H1 (cell line): Measurements from ENCODE around the gene FLT1. TPM values are rescaled to one million over a fixed set of nuclear protein-coding genes. Genes with fewer than 3 reads are reported as not detected.

Experiments used
- CTCF ChIA-PET: fragments of 300-600 bp; sonication (Branson Sonifier 250); formaldehyde crosslinking; loops from one replicate; lab custom pipeline; 2021; ENCODE audit not compliant: partially characterized antibody; lab: Charles Lee
- POLR2A ChIA-PET: fragments of 300-600 bp; sonication (Branson Sonifier 250); formaldehyde crosslinking; loops from one replicate; lab custom pipeline; 2021; ENCODE audit warnings: inconsistent platforms; ENCODE audit not compliant: partially characterized antibody; lab: Charles Lee
- DNase-seq, 2 experiments: peaks; one replicate each; pipeline versions ENCODE4 v3.0.0 to v3.0.0-alpha.2; 2010 to 2022; ENCODE audit warnings: low spot score in 2 of 2, low read depth in 1 of 2, mixed read lengths in 1 of 2
- FAIRE-seq: peaks from 2 replicates; lab custom pipeline; 2011; peaks lifted over from hg19 to GRCh38; lab: Jason Lieb, UNC
- H2AFZ ChIP-seq: 2 replicates; pipeline ENCODE4 v1.8.1; 2012; ENCODE audit warnings: low read length, inconsistent platforms
- H2AK5ac ChIP-seq: 2 replicates; pipeline ENCODE4 v1.6.1; 2013; ENCODE audit warnings: low read depth, low read length
- H2BK120ac ChIP-seq: replicated peaks from 2 replicates; pipeline ENCODE3; 2013; ENCODE audit warnings: low read depth, low read length, inconsistent platforms
- H2BK12ac ChIP-seq: 2 replicates; pipeline ENCODE4 v1.6.1; 2013; ENCODE audit warnings: low read depth, low read length
- H2BK15ac ChIP-seq: 2 replicates; pipeline ENCODE4 v1.6.1; 2013; ENCODE audit warnings: low read length
- H2BK20ac ChIP-seq: 2 replicates; pipeline ENCODE4 v1.6.1; 2013; ENCODE audit warnings: low read length
- H2BK5ac ChIP-seq: 2 replicates; pipeline ENCODE4 v1.6.1; 2013; ENCODE audit warnings: low read depth, low read length
- H3K14ac ChIP-seq: 2 replicates; pipeline ENCODE4 v1.6.1; 2013; ENCODE audit warnings: inconsistent platforms; ENCODE audit not compliant: insufficient read length
- H3K18ac ChIP-seq: 2 replicates; pipeline ENCODE4 v1.6.1; 2013; ENCODE audit warnings: low read length; ENCODE audit errors: extremely low read depth
- H3K23ac ChIP-seq: 2 replicates; pipeline ENCODE4 v1.6.1; 2013; ENCODE audit warnings: inconsistent platforms; ENCODE audit not compliant: insufficient read length
- H3K23me2 ChIP-seq: 2 replicates; pipeline ENCODE4 v1.6.1; 2013; ENCODE audit warnings: low read depth, low read length
- H3K27ac ChIP-seq: 2 replicates; pipeline ENCODE4 v1.6.1; 2011; ENCODE audit warnings: low read depth, low read length, inconsistent platforms
- H3K27me3 ChIP-seq, 4 experiments: replicated peaks in 1 of 4; 1 replicate in 1 of 4; 2 replicates in 3 of 4; pipeline versions ENCODE4 v1.6.1 to v1.8.1; 2011 to 2013; ENCODE audit warnings: low read length in 3 of 4, mild to moderate bottlenecking in 3 of 4, inconsistent platforms in 2 of 4, mixed read lengths in 2 of 4, moderate library complexity in 1 of 4; ENCODE audit not compliant: control insufficient read depth in 3 of 4, insufficient read depth in 3 of 4; ENCODE audit errors: extremely low read depth in 1 of 4
- H3K36me3 ChIP-seq, 4 experiments: 2 replicates each; pipeline versions ENCODE4 v1.6.1 to v1.8.1; 2011 to 2013; ENCODE audit warnings: mild to moderate bottlenecking in 4 of 4, low read length in 3 of 4, moderate library complexity in 2 of 4, control low read depth in 1 of 4, inconsistent platforms in 1 of 4; ENCODE audit not compliant: insufficient read depth in 4 of 4, control insufficient read depth in 2 of 4
- H3K4ac ChIP-seq: replicated peaks from 2 replicates; pipeline ENCODE3; 2013; ENCODE audit warnings: low read length, low read depth, mixed read lengths, inconsistent platforms; ENCODE audit not compliant: insufficient read length
- H3K4me1 ChIP-seq, 4 experiments: replicated peaks in 1 of 4; 1 replicate in 1 of 4; 2 replicates in 3 of 4; pipeline versions ENCODE4 v1.6.1 to v1.8.1; 2011 to 2013; ENCODE audit warnings: low read length in 3 of 4, inconsistent platforms in 2 of 4, mixed read lengths in 1 of 4; ENCODE audit not compliant: insufficient read depth in 4 of 4, control insufficient read depth in 3 of 4
- H3K4me2 ChIP-seq, 2 experiments: 2 replicates each; pipeline versions ENCODE4 v1.6.1 to v1.8.1; 2011 to 2013; ENCODE audit warnings: low read depth in 2 of 2, low read length in 2 of 2, control low read depth in 1 of 2, inconsistent platforms in 1 of 2, mild to moderate bottlenecking in 1 of 2; ENCODE audit not compliant: insufficient read depth in 1 of 2
- H3K4me3 ChIP-seq, 4 experiments: fragments of 200-600, 300-600 bp in 1 of 4; sonication (generic), shearing (Covaris generic), sonication (Bioruptor Twin) in 1 of 4; 2 replicates each; pipeline versions ENCODE4 v1.5.1 to v1.8.1; 2011 to 2016; ENCODE audit warnings: low read length in 4 of 4, low read depth in 3 of 4, control low read depth in 2 of 4, inconsistent platforms in 2 of 4, mild to moderate bottlenecking in 2 of 4, mixed read lengths in 1 of 4, moderate library complexity in 1 of 4; ENCODE audit not compliant: insufficient read depth in 2 of 4; ENCODE audit errors: extremely low read depth in 1 of 4
- H3K56ac ChIP-seq: replicated peaks from 2 replicates; pipeline ENCODE3; 2013; ENCODE audit warnings: low read depth, mild to moderate bottlenecking, mixed read lengths, low read length, inconsistent platforms; ENCODE audit not compliant: insufficient read length
- H3K79me1 ChIP-seq: 2 replicates; pipeline ENCODE4 v1.6.1; 2013; ENCODE audit warnings: low read depth, low read length, control low read depth
- H3K79me2 ChIP-seq, 2 experiments: 2 replicates each; pipeline versions ENCODE4 v1.6.1 to v1.8.1; 2012 to 2013; ENCODE audit warnings: low read length in 2 of 2, mild to moderate bottlenecking in 2 of 2, inconsistent platforms in 1 of 2; ENCODE audit not compliant: insufficient read depth in 2 of 2, control insufficient read depth in 1 of 2
- H3K9ac ChIP-seq, 4 experiments: replicated peaks in 1 of 4; 1 replicate in 1 of 4; 2 replicates in 3 of 4; pipeline versions ENCODE4 v1.6.1 to v1.8.1; 2011 to 2013; ENCODE audit warnings: low read depth in 3 of 4, low read length in 3 of 4, control low read depth in 2 of 4, mild to moderate bottlenecking in 2 of 4, moderate library complexity in 2 of 4, inconsistent platforms in 1 of 4; ENCODE audit errors: extremely low read depth in 1 of 4
- H3K9me3 ChIP-seq, 2 experiments: 2 replicates each; pipeline versions ENCODE4 v1.6.1 to v1.8.1; 2012 to 2013; ENCODE audit warnings: mild to moderate bottlenecking in 2 of 2, moderate library complexity in 2 of 2, control low read depth in 1 of 2, inconsistent platforms in 1 of 2, low read depth in 1 of 2, low read length in 1 of 2, mixed read lengths in 1 of 2; ENCODE audit not compliant: insufficient read depth in 2 of 2
- H4K20me1 ChIP-seq, 2 experiments: replicated peaks in 1 of 2; 2 replicates each; pipeline versions ENCODE3 to v1.8.1; 2011 to 2013; ENCODE audit warnings: inconsistent platforms in 2 of 2, low read length in 2 of 2, mild to moderate bottlenecking in 1 of 2; ENCODE audit not compliant: insufficient read depth in 2 of 2, control insufficient read depth in 1 of 2
- H4K5ac ChIP-seq: 2 replicates; pipeline ENCODE4 v1.6.1; 2013; ENCODE audit warnings: low read length, low read depth, mixed read lengths, inconsistent platforms; ENCODE audit not compliant: insufficient read length
- H4K8ac ChIP-seq: 2 replicates; pipeline ENCODE4 v1.8.0; 2013; ENCODE audit warnings: mild to moderate bottlenecking, moderate library complexity, low read length, inconsistent platforms; ENCODE audit not compliant: insufficient read depth; ENCODE audit errors: extremely low read depth
- H4K91ac ChIP-seq: replicated peaks from 2 replicates; pipeline ENCODE3; 2013; ENCODE audit warnings: low read length, mixed read lengths, inconsistent platforms; ENCODE audit not compliant: insufficient read length
- GABPA ChIP-seq: IDR thresholded peaks from 2 replicates; pipeline ENCODE4 v1.6.1; 2011; ENCODE audit warnings: mild to moderate bottlenecking, low read length, moderate library complexity, borderline replicate concordance; ENCODE audit not compliant: insufficient read depth
- WGBS, 2 experiments: shearing (Covaris generic) in 1 of 2; methylation state at CpG; one replicate each; pipeline versions ENCODE4 v1.1.6 to v1.1.7; 2013 to 2015; ENCODE audit warnings: low lambda C conversion rate in 2 of 2, mixed read lengths in 2 of 2, inconsistent platforms in 1 of 2, low coverage in 1 of 2, missing lambda C conversion rate in 1 of 2; ENCODE audit not compliant: insufficient replicate concordance in 2 of 2, insufficient coverage in 1 of 2, insufficient read length in 1 of 2; ENCODE audit errors: extremely low coverage in 1 of 2, missing lambda C conversion rate in 1 of 2; 5-methylcytosine and 5-hydroxymethylcytosine counted together
- polyA plus RNA-seq, 7 experiments: library from polyadenylated mRNA; depleted of rRNA in 3 of 7; stranded (reverse) in 5 of 7; unstranded in 2 of 7; fragments of >200 nt in 5 of 7; fragments of 200-250 nt in 2 of 7; gene quantifications; 1 replicate in 5 of 7; 2 replicates in 1 of 7; 4 replicates in 1 of 7; pipeline versions ENCODE4 v1.2.1 to v1.2.3, GENCODE V29; 2011 to 2013; ENCODE audit warnings: missing spikeins in 2 of 7, mixed read lengths in 2 of 7
- total RNA-seq: library from RNA; stranded (reverse); fragmentation: NEBNext Ultra II Directional; extraction: Animal tissue kit (Norgen Biotek cat#: 25700); gene quantifications from 2 replicates; pipeline ENCODE4 v1.2.1, GENCODE V29; 2021

Gene FLT1
- total and polyA plus RNA-seq, 2 of the 8 experiments (the other 6 are each of a cell fraction or from before 2014, with no cell fraction given), result 19.7 to 90.2 TPM

GRCh38 chr13:28425793-28426192 is 69.1 kb downstream of the FLT1 start:
- no peak overlapping the region for H2AK5ac ChIP-seq
- H3K23ac ChIP-seq, result no peak overlapping the region
- POLR2A ChIA-PET, result interaction anchor here (0.6 to 1.6 kb wide), 2 partner anchors 10 to 24 kb away, joined by 3 read pairs; no protein-coding TSS in a partner anchor
- no peak overlapping the region for H2BK120ac ChIP-seq
- FAIRE-seq (no peak), DNase-seq (no peak)
- no peak overlapping the region for H4K5ac ChIP-seq
- no peak overlapping the region for H2BK5ac ChIP-seq
- no peak overlapping the region for H2BK20ac ChIP-seq
- no peak overlapping the region for H2BK15ac ChIP-seq
- H3K79me1 ChIP-seq, result no peaks in the 10 kb centered on the region
- H3K56ac ChIP-seq, result no peak overlapping the region
- H2BK12ac ChIP-seq, result no peak overlapping the region
- no peaks in the 10 kb centered on the region for H4K20me1 ChIP-seq
- H3K18ac ChIP-seq, result no peak overlapping the region
- no peak overlapping the region for H3K27ac ChIP-seq
- H4K8ac ChIP-seq, result no peak overlapping the region
- H3K9ac ChIP-seq, result no peak overlapping the region
- peaks cover 0 to 21% of the 10 kb centered on the region in 2 experiments; a peak in 2 of 4 replicates for H3K79me2 ChIP-seq
- no peaks in the 10 kb centered on the region for H3K23me2 ChIP-seq
- no peak overlapping the region for H3K4me3 ChIP-seq
- H3K9me3 ChIP-seq, result no peaks in the 10 kb centered on the region
- no peaks in the 10 kb centered on the region for H3K27me3 ChIP-seq
- CTCF ChIA-PET, result interaction anchor here (0.5 to 0.6 kb wide), 3 partner anchors 29 to 431 kb away, joined by 3 read pairs; no protein-coding TSS in a partner anchor
- no peak overlapping the region for H3K4ac ChIP-seq
- no peak overlapping the region for H4K91ac ChIP-seq
- H3K4me2 ChIP-seq, result no peak overlapping the region
- H3K14ac ChIP-seq, result no peak overlapping the region
- H3K36me3 ChIP-seq, result peaks cover 13 to 61% (median 31%) of the 10 kb centered on the region in 4 experiments
- H2AFZ ChIP-seq, result no peak overlapping the region
- WGBS, 2 experiments, result 88% methylated on average over 1 of the region's 1 CpG; no CpG with 5 or more reads in 1 of the 2 experiments
- H3K4me1 ChIP-seq, result peaks cover under 1 to 14% (median 12%) of the 10 kb centered on the region in 4 experiments; a peak in 5 of 7 replicates
- TF ChIP-seq GABPA, result no peak
- TF ChIP-seq, all 59 proteins: peak for 0
